NCI-H1417 (cell line): Measurements from ENCODE around the gene ANKRD17.
"Not testable (repeated sequence)": the region's sequence is repeated elsewhere in the genome, so short reads cannot be mapped to it uniquely, and the experiment has no call there.

Experiments used
- DNase-seq, 3 experiments: peaks; one replicate each; lab custom pipeline; 2025; lab: John Stamatoyannopoulos, UW

Gene ANKRD17

DNA sequence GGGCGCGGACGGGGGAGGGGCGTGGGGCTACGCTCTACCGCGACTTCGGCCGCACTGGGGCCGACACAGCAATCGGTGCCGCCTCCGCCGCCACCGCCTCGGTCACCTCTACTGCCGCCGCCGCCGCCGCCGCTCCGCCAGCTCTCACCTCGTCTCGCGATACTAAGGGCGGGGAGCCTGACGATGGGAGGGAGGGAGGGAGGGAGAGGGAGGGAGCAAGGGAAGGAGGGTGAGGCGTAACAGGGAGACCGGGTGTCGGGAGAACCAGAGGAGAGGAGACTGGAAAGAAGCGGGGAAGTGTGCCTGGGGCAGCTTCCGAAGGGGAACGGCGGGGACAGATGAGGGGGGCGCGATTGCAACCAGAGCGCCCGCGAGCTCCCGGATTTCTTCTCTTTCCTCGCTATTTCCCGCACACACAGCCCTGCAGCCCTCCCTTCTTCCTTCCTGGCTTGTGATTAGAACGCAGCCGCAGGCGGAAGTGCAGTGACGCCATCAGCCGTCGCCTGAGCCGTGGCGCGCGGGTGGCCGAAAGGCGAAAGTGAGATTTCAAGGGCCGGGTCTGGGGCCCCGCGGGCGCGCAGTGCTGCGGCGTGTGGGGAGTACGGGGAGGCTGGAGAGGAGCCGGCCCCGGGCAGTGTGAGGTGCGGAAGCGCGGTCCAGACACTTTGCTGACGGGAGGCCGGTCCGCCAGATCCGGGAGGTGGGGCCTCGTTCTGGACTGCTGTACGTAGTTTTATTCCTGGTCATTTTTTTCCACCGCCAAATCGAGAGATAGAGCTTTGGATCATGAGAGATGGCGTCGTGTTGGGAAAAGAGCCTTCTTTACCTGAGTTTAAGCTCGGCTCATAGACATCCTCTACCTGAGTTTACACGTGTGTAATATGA lies at the start of gene ANKRD17:
Gene ANKRD17, minus strand, starts transcription at position 113 of the 885 bp plus-strand sequence. CDS start 130 bp downstream, outside the sequence.
- peak; percentile 94 to 97 (median 96) for DNase-seq

GRCh38 chr4:73308286-73308685 lies 49.7 kb upstream of the ANKRD17 start:
- DNase-seq: peak in 1 of 3 experiments; percentile 6

DNA sequence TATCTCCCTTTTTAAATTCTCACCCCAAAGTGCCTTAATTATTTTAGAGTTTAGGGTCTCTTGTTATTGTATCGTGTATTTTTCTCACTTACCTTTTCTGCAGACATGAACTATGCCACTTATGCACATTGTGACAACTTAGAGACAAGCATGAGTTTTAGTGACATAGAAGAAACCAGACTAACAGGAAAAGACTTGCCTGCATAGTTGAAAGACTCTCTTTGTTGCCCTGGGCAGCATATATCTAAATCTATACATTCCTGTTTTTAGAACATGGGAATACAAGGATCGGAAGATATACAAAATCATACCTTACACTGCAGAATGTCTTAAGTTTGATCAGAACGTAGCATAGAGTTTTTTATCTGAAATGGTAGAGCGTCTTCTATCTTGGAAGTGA lies 45.1 kb upstream of the ANKRD17 start:
- DNase-seq: no peak

- no peak for DNase-seq
Measured at GRCh38 chr4:73299548-73300280, 41.1 kb upstream of the ANKRD17 start.

DNA sequence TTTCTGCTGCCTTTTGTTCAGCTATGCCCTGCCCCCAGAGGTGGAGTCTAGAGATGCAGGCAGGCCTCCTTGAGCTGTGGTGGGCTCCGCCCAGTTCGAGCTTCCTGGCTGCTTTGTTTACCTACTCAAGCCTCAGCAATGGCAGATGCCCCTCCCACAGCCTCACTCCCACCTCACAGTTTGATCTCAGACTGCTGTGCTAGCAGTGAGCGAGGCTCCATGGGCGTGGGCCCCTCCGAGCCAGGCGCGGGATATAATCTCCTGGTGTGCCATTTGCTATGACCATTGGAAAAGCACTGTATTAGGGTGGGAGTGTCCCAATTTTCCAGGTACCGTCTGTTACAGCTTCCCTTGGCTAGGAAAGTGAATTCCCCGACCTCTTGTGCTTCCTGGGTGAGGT lies 34.1 kb upstream of the ANKRD17 start:
- DNase-seq: not testable (repeated sequence)

DNA sequence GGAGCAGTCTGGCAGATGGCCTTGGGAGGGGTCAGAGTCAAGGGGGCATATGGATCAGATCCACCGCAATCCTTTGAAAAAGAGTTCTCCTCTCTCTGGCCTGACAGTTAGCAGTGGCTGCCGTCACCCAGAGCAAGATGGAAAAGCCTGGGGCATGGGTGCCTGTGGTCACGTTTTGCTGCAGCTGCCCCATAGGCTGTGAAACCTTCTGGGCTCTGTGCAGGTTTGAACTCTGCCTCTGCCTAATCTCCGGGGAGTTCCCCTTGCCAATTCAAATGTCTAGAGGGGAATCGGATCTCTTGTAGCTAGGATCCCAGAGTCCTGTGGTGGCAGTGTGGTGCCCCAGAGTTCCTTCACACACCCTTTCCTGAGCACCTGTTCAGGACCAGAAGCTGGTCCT lies 23.4 kb upstream of the ANKRD17 start:
- no peak for DNase-seq

- DNase-seq: no peak
Measured at GRCh38 chr4:73281396-73281795, 22.8 kb upstream of the ANKRD17 start.

DNA sequence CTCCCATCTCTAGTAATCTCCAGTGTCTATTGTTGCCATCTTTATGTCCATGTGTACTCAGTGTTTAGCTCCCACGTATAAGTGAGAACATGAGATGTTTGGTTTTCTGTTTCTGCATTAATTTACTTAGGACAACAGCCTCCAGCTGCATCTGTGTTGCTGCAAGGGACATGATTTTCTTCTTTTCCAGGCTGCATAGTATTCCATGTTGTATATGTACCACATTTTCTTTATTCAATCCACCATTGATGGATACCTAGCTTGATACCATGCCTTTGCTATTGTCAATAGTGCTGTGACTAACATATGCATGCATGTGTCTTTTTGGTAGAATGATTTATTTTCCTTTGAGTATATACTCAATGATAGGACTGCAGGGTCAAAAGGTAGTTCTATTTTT lies 18.6 kb upstream of the ANKRD17 start:
- no peak for DNase-seq

- peak in 2 of 3 experiments; percentile 46 to 82 for DNase-seq
Measured at GRCh38 chr4:73275318-73275654, 16.7 kb upstream of the ANKRD17 start.

DNA sequence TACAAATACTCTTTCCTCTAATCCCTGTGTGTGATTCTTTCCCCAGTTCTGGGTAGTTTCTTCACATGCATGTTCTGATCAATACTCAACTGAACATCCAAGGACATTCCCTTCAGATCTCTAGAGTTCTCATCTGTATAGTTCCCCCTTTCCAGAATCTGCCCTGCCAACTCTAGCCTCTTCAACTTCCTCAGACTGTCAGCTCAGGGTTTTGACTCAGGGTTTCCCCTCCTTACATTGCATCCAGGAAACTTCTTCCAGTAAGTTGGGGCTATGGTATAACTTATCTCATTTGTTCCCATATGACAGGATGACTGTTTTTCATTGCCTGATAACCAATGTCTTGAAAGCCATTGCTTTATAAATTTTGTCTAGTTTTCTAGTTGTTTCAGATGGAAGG lies 14.2 kb upstream of the ANKRD17 start:
- no peak for DNase-seq

DNA sequence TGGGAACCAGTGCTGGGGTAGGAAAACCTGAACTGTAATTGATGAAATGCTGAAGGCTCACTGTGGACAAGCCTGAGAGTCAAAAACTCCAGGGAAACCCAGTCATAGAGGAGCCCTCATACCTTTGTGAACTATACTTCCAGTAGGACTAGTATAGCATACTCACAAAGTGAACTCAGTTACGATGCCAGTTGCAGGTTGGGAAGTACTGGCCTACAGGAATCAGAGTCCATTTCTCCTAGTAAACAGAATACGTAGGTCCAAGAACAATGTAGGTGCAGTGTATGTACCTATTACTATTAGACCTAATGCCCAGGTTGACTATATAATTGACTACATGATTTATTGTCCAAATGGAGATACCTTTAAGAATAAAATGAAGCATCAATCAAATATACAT lies 8.5 kb upstream of the ANKRD17 start:
- no peak for DNase-seq

DNA sequence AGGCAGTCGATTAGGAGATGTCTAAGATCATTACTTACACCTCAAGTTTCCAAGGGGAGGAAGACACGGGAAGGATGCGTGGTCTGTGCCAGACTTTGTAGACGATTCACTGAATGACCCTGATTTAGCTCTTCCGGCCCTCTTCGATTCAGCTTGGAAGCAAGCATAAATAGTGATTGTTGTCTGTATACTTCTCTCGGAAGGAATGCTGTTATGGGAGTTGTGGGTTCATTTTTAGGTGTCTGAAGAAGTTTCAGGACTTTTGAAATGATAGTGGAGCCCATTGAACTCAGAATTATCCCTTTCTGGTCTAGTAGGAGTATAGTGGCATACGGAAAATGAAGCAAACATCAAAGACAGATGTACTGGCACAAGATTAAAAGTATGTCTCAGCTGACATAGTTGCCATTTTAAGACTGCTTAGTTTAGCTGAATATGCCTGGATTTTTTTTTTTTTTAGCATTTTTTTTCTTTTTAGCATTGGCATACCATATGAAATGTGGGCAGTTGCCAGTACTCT lies 1.0 kb upstream of the ANKRD17 start:
- peak in 1 of 3 experiments; percentile 70 for DNase-seq

DNA sequence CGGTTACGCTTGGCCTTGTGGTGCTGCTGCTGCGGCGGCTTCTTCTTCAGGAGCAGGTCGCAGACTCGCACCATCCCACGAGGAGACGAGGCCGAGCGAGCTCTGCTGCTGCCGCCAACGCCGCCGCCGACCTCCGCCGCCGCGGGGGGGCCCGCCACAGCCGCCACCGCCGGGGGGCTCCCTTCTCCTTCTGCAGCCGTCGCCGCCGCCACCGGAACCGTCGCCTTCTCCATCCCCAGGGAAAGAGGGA lies 237 bp downstream of the ANKRD17 start:
- DNase-seq: no peak

- peak; percentile 13 to 59 (median 56) for DNase-seq
Measured at GRCh38 chr4:73257651-73258435, 755 bp downstream of the ANKRD17 start.

DNA sequence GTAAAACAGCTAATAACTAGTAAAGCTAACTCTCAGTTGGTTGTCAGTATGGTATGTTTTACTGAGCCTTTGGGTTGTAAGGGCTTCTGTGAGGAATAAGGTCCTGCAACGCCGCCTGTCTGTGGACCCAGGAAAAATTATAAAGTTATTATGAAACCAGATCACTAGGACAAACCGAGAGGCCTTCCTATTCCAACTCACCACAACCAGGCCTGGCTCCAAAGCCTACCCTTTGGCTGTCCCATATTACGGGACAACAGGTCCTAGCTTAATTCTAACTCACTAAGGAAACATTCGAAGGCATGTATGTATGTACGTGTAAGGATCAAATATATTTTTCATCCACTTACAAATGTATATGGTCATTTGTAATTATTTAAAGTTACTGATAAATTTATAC lies 1.4 kb downstream of the ANKRD17 start:
- DNase-seq: peak; percentile 56 to 83 (median 68)

GRCh38 chr4:73255847-73256246 lies 2.8 kb downstream of the ANKRD17 start:
- DNase-seq: not testable (repeated sequence)

- DNase-seq: no peak
Measured at GRCh38 chr4:73252001-73252400, 6.6 kb downstream of the ANKRD17 start.

DNA sequence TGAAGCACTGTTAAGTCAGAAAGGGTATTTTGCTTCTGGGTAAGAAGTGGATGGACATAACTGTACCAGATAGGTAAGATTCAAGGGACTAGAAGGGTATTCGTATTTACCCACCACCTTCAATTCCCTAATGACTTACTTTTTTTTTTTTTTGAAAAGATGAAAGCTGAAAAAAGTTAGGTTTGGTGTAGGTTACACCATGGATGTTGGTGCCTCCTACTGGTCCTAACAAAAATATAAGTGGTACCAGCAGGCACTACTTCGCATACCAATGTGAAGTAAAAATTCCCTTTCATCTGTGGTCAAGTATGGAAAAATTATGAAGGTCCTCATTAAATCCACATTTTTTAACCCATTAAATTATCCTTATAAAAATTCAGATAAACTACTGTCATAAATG lies 7.2 kb downstream of the ANKRD17 start:
- DNase-seq: no peak

GRCh38 chr4:73250642-73251041 lies 8.0 kb downstream of the ANKRD17 start:
- no peak for DNase-seq

DNA sequence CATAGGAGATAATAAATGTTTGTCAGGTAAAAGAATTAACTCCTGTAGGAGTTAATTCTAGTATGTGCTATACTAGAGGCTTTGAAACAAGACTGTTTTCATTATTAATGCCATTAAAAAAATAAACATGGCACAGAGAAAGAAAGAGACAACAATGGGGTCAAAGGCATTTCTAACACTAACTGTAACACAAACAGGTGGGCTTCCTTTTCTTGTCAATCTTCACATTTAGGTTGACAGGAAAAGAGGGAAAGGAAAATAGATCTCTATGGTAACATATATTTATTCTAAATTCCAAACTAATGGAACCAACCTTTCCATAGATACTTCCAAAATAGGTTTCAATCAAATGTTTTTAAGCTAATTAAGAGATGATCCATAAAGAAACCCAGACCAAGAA lies 9.8 kb downstream of the ANKRD17 start:
- no peak for DNase-seq

DNA sequence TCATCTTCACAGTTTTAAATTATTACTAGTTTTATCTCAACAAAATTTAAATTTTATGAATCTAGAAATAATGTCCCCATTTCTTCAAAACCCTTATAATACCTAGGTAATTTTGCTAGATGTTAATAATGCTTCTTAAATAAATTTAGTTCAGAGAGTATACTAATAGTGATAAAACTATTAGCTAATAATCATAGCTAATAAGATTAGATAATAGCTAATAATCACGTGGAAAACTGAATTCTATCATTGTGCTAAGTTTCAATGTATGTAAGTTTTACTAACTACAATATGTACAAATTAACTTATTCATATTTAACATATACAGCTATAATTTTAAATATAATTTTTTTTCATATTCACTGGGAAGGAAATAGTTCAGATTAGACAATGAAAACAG lies 10.2 kb downstream of the ANKRD17 start:
- DNase-seq: no peak

GRCh38 chr4:73247100-73247499 lies 11.5 kb downstream of the ANKRD17 start:
- no peak for DNase-seq

- DNase-seq: no peak
Measured at GRCh38 chr4:73245955-73246354, 12.6 kb downstream of the ANKRD17 start.
